ENCODE results near the gene IKZF3.

DNA sequence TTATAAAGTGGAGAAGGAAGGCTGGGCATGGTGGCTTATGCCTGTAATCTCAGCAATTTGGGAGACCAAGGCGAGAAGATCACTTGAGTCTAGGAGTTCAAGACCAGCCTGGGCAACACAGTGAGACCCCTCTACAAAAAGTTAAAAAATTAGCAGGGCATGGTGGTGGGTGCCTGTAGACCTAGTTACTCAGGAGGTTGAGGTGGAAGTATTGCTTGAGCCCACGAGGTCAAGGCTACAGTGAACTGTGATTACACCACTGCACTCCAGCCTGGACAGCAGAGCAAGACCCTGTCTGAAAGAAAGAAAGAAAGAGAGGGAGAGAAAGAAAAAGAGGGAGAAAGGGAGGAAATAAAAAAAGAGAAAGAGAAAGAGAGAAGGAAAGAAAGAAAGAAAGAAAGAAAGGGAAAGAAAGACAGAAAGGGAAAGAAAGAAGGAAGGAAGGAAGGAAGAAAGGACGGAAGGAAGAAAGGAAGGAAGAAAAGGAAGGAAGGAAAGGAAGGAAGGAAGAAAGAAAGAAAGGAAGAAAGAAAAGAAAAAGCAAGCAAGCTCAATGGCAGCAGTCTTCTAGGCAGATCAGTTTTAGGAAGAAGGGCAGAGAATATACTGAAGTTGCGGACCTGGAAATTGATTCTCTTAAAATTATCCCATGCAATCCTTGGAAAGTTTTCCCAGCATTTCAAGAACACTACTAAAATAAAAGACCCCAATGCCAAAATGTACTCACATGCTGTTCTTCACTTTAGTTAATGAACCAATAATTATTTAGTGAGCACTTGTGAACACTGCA is 53.0 kb downstream of the IKZF3 start:
- TF ChIP-seq, protein P1, sequence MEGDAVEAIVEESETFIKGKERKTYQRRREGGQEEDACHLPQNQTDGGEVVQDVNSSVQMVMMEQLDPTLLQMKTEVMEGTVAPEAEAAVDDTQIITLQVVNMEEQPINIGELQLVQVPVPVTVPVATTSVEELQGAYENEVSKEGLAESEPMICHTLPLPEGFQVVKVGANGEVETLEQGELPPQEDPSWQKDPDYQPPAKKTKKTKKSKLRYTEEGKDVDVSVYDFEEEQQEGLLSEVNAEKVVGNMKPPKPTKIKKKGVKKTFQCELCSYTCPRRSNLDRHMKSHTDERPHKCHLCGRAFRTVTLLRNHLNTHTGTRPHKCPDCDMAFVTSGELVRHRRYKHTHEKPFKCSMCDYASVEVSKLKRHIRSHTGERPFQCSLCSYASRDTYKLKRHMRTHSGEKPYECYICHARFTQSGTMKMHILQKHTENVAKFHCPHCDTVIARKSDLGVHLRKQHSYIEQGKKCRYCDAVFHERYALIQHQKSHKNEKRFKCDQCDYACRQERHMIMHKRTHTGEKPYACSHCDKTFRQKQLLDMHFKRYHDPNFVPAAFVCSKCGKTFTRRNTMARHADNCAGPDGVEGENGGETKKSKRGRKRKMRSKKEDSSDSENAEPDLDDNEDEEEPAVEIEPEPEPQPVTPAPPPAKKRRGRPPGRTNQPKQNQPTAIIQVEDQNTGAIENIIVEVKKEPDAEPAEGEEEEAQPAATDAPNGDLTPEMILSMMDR (IDR thresholded peaks at IDR 0.05): no peak
- TF ChIP-seq POLR2A (IDR thresholded peaks at IDR 0.05): no peak
